ENCODE measurements around the gene IL33.

Gene IL33

DNA sequence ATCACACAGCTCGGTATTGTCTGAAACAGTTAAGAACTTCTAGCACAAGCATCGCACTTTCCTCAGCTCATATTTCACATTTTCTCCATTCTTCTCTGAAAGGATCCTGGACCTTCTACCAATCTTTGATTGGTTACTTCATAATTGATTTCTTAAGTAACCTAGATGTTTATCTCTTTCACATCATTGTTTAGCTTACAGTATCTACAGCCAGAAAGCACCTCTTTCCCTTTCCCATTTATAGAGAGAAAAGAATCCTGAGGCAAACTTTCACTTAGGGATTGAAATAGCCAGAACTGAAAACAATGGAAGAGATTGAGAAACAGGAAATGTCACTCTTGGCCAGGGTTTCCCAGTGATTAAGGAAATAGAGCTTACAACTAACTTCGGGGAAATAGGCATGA is 2.5 kb downstream of the IL33 start:
- no peak for DNase-seq

- DNase-seq: no peak
These were observed 3.4 kb downstream of the IL33 start for GRCh38 chr9:6219040-6219439.

- DNase-seq: no peak
These were observed 4.4 kb downstream of the IL33 start for GRCh38 chr9:6219981-6220380.

DNA sequence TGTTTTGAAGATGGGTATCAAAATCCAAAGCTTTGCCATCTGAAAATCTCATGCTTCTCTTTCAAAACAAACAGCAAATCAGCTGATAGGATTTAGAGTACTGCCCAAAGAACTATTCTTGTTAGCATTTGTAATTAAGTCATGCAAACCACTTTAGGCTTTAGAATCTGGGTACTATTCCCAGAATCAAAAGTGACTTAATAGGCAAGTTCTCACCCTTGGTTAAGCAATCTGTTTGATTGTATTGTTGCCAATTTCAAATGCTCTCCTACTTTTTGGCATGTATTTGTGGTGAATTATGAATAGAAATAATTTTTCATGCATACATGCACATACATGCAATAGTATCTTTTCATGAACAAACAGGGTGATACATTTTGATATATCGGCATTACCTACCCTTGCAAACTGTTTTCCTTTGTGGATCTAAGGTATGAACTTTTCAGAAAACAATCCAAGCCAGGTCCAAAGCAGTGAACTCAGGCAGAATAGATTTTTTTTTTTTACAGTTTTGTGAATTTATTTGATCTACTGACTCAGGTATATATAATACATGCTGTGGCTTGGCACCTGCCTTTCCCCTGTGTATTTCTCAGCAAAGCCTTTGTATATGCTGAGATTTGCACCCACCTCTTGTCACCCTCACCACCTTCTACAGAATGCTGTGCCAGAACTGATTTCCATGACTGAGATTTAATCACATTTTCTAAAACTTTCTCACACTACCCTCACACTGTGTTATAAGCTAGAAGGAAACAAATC is 9.0 kb downstream of the IL33 start:
- no peak for DNase-seq

GRCh38 chr9:6226696-6227095 is 11.1 kb downstream of the IL33 start:
- DNase-seq: no peak

GRCh38 chr9:6229186-6229585 is 13.6 kb downstream of the IL33 start:
- no peak for DNase-seq

DNA sequence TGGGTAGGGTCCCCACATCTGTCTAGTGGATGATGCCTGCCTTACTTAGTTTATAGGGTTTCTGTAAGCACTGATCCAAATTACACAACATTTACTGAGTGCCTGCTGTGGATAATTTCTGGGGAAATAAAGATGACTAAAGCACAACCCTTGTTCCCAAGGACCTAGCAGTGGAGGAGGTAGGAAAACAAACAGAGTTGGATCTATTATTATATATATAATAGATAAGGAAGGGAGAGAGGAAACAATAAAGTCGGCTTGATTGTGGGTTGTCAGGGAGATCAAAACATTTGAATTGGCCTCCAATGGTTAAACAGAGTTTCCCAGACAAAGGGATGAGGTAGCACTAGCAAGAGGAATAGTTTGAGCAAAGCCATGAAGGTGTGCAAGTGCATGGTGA is 14.0 kb downstream of the IL33 start:
- no peak for DNase-seq

- no peak for DNase-seq
These were observed 14.6 kb downstream of the IL33 start for GRCh38 chr9:6230037-6230780.

DNA sequence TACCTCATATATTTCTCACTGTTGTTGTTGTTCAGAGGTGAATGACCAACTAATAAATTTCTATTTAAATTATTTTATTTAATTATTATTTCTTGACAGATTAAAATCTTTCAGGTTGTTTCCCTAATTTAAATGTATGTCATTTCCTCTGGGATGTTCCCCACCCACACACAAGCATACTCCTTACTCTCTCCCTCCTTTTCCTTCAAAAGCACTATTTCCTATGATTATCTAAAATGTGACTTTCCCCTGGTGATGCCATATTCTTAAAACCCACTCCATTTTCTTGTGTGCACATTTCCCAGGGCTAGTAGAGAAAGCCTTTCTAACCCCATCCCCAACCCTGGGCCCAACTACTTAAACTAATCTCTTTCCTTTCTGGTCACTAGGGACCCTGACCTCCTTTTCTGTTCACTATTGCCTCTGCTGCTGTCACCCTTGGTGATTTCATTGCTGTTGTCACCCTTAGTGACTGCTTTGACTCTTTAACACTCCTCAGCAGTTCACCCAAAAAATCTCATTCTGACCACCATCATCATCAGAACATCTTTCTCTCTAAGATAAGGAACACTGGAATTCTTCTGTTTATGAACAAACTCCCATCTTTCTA is 16.8 kb downstream of the IL33 start:
- no peak for DNase-seq

DNA sequence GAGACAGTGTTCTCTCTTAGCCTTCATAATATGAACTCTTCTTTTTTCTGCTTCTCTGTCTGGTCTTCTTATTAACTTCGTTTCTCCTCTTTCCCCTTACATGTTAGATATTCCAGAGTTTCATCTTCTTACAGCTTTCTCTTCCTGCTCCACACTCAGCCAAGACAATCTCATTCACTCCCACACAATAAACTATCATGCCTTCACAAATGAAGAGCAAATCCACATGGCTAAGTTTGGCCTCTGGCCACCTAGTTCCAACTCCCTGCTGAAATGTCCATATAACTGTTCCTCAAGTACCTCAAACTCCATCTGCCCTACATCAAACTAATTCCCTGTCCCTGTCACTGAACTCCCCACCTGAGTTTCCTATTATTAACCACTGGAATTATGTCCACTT is 18.4 kb downstream of the IL33 start:
- DNase-seq: no peak

DNA sequence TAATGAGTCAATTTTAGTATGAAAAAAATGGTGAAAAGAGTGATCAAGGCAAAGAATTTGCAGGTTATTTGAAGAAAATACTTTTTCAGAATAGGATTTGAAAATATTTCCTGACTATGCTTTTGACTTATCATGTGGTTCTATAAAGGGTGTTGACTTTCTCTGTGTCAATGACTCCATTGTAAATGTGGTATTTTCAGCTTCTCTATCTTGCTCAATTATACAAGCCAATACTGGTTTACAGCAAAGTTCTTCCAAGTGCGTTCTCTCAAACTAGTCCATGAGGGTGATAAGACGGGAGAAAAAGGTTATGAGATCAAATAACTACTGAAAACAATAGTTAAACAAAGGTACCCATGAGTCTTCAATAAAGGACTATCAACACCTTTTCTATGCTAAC is 21.7 kb downstream of the IL33 start:
- no peak for DNase-seq

DNA sequence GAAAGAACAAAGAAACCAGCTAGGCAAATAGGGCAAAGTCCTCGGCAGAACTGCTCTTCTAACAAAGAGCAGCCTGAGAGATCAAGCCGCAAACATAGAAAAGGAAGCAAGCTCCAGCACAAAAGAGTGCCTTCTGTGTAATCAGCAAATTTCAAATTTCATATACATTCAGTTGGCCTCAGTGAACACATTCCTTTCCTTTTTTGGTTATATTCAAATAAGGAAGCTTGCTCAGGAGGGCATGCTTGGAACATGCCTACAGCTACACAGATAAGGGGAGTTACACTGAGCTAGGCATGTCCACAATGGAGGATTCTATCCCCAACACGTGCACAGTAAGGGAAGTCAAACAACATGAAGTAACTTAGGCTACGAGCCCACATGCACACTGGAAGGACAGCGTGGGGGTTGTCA is 23.4 kb downstream of the IL33 start:
- DNase-seq: no peak

DNA sequence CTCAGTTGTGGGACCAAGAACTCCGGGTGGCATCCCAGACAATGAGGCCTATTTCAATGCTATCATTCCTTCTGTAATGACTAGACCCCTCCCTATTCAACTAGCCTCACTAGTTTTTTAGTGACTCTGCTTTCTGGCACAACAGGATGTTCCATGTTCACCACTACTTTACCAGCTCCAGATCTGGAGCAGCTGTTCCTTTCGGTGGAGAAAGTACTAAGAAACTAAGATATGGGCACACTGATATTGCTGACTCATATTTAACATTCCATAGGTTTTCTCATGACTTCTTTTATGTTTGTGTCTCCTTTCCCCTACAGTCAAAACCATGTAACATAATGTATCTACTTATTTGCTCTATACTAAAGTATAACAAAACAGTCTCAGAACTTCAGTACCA is 24.1 kb downstream of the IL33 start:
- no peak for DNase-seq

- DNase-seq: no peak
These were observed 28.1 kb downstream of the IL33 start for GRCh38 chr9:6243746-6244145.

DNA sequence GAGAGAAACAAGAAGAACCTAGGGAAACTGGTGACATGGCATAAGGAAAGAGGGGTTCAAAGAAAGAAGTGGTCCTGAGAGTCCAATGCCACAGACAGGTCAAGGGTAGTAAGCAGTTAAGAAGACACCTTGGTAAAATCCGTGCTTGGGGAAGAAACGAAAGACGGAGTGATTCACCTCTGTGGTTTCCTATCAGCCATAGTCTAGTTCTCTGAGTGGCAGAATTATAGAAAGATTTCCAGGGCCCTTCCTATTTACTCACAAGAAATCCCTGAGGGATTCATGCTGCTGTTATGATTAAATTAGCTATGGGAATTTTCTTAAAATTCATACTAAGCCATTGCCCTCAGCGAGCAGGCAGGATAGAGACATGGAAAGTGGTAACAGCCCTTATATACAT is 31.7 kb downstream of the IL33 start:
- DNase-seq: no peak

DNA sequence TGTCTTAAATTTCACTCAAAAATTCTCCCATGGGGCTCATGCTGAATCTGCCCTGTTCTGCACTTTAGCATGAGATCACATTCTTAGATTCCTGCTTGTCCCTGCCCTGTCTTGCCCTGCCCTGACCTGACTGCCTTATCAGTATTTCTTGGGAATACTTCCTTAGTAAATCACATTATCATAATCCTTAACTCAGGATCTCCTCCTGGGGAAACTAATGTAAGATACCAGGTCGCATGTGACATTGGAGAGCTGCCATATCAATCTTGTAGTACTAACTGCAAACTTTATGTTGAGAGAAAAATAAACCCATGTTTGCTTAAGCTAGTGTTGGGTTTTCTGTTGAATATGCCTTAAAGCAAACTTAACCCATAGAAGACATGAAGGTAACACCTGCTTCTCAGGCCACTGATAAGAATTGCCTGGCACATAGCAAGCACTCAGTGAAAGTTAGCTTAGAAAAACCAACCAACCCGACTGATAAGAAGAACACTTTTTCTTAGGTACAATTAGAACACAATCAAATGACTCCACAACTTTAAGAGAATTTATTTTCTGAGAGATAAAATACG is 53.3 kb downstream of the IL33 start:
- no peak for DNase-seq

- DNase-seq: no peak
These were observed 55.3 kb downstream of the IL33 start for GRCh38 chr9:6270896-6271295.

DNA sequence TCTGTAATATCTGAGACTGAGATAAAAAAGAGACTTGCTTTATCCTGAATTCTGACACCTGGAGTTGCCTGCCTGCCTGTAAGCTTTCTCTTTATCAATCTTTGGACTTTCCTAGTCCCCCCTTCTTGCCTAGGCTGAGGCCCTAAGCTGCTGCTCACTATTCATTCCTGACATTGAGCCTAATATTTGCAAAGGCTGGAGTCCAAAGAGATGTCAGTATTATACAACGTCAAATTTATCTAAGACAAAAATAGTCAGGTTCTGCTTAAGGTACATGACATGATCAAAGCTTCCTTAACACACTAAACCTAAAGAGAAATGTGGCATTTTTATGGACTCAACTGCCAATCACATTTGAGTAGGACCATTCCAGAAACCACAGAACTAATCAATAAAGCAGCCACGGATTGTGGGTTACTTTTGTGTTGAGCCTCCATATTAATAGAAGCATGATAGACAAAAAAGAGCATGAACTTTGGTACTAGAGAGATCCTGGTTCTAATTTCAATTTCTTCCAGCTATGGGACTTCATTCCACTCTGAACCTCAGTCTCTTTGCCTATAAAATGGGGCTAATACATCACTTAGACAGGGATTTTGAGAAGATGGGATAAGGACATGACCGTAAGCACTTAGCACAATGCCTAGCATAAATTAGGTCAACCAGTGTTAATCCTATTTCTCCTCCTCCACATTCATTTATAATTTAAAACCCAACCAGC is 56.1 kb downstream of the IL33 start:
- DNase-seq: no peak

DNA sequence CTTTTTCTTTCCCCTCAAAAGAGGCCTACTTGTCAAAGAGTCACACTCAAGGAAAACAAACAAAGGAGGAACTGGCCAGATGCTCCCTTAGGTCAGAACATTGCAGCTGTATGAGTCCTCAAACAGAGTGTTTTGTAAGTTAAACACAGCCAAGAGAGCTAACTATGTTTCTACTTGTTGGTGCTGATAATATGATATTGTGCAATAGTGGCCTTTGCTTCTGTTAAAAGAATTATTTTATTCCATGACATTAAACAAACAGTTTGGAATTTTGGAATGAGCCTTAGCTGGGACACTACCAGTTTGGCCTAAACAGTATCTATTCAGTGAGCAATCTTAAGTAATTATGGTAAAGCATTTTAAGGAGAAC is 56.6 kb downstream of the IL33 start:
- no peak for DNase-seq

GRCh38 chr9:6277417-6277816 is 61.8 kb downstream of the IL33 start:
- DNase-seq: no peak

GRCh38 chr9:6301858-6302257 is 86.3 kb downstream of the IL33 start:
- DNase-seq: no peak

- DNase-seq: no peak
These were observed 86.8 kb downstream of the IL33 start for GRCh38 chr9:6302417-6302816.

- no peak for DNase-seq
These were observed 88.6 kb downstream of the IL33 start for GRCh38 chr9:6304232-6304631.
